Transverse colon (tissue), 4 donors: ENCODE results near the gene RNF150.

ENCODE experiments used
- CTCF ChIP-seq, 5 experiments: fragments of 200-600 bp in 3 of 5; fragments of 450-650 bp in 2 of 5; sonication (generic) in 3 of 5; IDR thresholded peaks; 1 replicate in 2 of 5; 2 replicates in 3 of 5; pipeline ENCODE4 v1.5.1; 2016 to 2017; ENCODE audit warnings: antibody characterized with exemption in 5 of 5, inconsistent platforms in 3 of 5, mild to moderate bottlenecking in 2 of 5, moderate library complexity in 1 of 5
- EP300 ChIP-seq: sonication (generic); formaldehyde crosslinking; IDR thresholded peaks from one replicate; pipeline ENCODE4 v1.6.1; 2017; ENCODE audit warnings: antibody characterized with exemption, low read depth
- POLR2A ChIP-seq: fragments of 450-650 bp; IDR thresholded peaks from one replicate; pipeline ENCODE4 v1.6.1; 2016; ENCODE audit warnings: antibody characterized with exemption, mild to moderate bottlenecking, moderate library complexity
- POLR2AphosphoS5 ChIP-seq, 3 donors: sonication (generic); formaldehyde crosslinking; IDR thresholded peaks; one replicate each; pipeline ENCODE4 v1.6.1; 2016; ENCODE audit warnings: antibody characterized with exemption in 3 of 3

- no peak for TF ChIP-seq CTCF (IDR thresholded peaks at IDR 0.05)
- no peak for TF ChIP-seq EP300
- TF ChIP-seq POLR2A = no peak
- TF ChIP-seq POLR2AphosphoS5 (IDR thresholded peaks at IDR 0.05) = no peak
These were observed 306.6 kb downstream of the RNF150 start for GRCh38 chr4:140826701-140827027.
